ENCODE measurements around the gene BSCL2. TPM values are rescaled to one million over a fixed set of nuclear protein-coding genes. Genes with fewer than 3 reads are reported as not detected.

The BSCL2 gene
- total and polyA plus RNA-seq, 2 of the 13 experiments (the other 11 are each of a cell fraction or from before 2014, with no cell fraction given) = 19.5 to 21.1 TPM

GRCh38 chr11:62678770-62679696, 28.2 kb downstream of the BSCL2 start, which contains the start of gene UBXN1 (continued):
- TF ChIP-seq HIC2 (CRISPR knock-in tag; IDR thresholded peaks at IDR 0.05; ENCODE audit: low read depth) (no peak), HNRNPLL (IDR thresholded peaks at IDR 0.05; ENCODE audit: low read depth, low read length, poor library complexity, severe bottlenecking) (peak; percentile 60), PTBP1 (IDR thresholded peaks at IDR 0.05; ENCODE audit: low read depth, low read length, poor library complexity, severe bottlenecking) (no peak), ZIK1 (CRISPR knock-in tag; IDR thresholded peaks at IDR 0.05; ENCODE audit: borderline replicate concordance, low read depth) (no peak), ZNF674 (CRISPR knock-in tag; IDR thresholded peaks at IDR 0.05; ENCODE audit: low read depth) (no peak), ZNF121 (CRISPR knock-in tag; IDR thresholded peaks at IDR 0.05) (no peak), NFKBIZ (CRISPR knock-in tag; IDR thresholded peaks at IDR 0.05) (peak; percentile 74; the same call in 1 of the 2 replicates), PHF5A (CRISPR knock-in tag; IDR thresholded peaks at IDR 0.05; ENCODE audit: low read depth, unreplicated experiment) (peak; percentile 60), ZNF83 (CRISPR knock-in tag; IDR thresholded peaks at IDR 0.05; ENCODE audit: borderline replicate concordance) (peak; percentile 15; the same call in 1 of the 2 replicates), EP300 (IDR thresholded peaks at IDR 0.05; ENCODE audit: low read depth in 2 of 2, low read length in 2 of 2) (no peak), EP300 (CRISPR knock-in tag; IDR thresholded peaks at IDR 0.05; ENCODE audit: borderline replicate concordance) (0 out of 2 replicates have a peak, but pooled peaks have one; percentile 11), GZF1 (CRISPR knock-in tag; IDR thresholded peaks at IDR 0.05) (peak; percentile 83; the same call in 1 of the 2 replicates), AGO1 (IDR thresholded peaks at IDR 0.05; ENCODE audit: low read depth, low read length, poor library complexity, severe bottlenecking) (peak; percentile 80), ZNF800 (CRISPR knock-in tag; IDR thresholded peaks at IDR 0.05) (no peak), NKX3-1 (CRISPR knock-in tag; IDR thresholded peaks at IDR 0.05) (no peak), CCAR2 (optimal IDR thresholded peaks at IDR 0.05; ENCODE audit: low read depth, low read length) (peak; percentile 36), ZNF10 (CRISPR knock-in tag; IDR thresholded peaks at IDR 0.05; ENCODE audit: borderline replicate concordance, low read depth) (no peak), ZNF224 (CRISPR knock-in tag; IDR thresholded peaks at IDR 0.05) (peak; percentile 56; the same call in 1 of the 2 replicates), HNF1B (CRISPR knock-in tag; IDR thresholded peaks at IDR 0.05) (peak; percentile 63; the same call in 1 of the 2 replicates), SOX5 (CRISPR knock-in tag; IDR thresholded peaks at IDR 0.05; ENCODE audit: borderline replicate concordance) (0 out of 2 replicates have a peak, but pooled peaks have one; percentile 23), ZNF44 (CRISPR knock-in tag; IDR thresholded peaks at IDR 0.05) (no peak), ZNF691 (CRISPR knock-in tag; IDR thresholded peaks at IDR 0.05; ENCODE audit: borderline replicate concordance, low read depth) (no peak)

All from HepG2 (cell line).